ENCODE results near the gene OPCML.

GRCh38 chr11:133239575-133239974, 292.7 kb downstream of the OPCML start:
- TF ChIP-seq EZH2 (IDR thresholded peaks at IDR 0.05; ENCODE audit: low read length, missing control alignments) (no peak), CTCF (conservative IDR thresholded peaks at IDR 0.05 in 1 of 2, IDR thresholded peaks at IDR 0.05 in 1 of 2; ENCODE audit: low read depth in 1 of 2, low read length in 2 of 2) (no peak)
